ENCODE measurements around the gene PLCL1. TPM values are rescaled to one million over a fixed set of nuclear protein-coding genes. Genes with fewer than 3 reads are reported as not detected.
"Not testable (repeated sequence)": the region's sequence is repeated elsewhere in the genome, so short reads cannot be mapped to it uniquely, and the experiment has no call there.

PLCL1 gene
- total RNA-seq, 2 donors from 2014 or later = 6.9 to 7.5 TPM

DNA sequence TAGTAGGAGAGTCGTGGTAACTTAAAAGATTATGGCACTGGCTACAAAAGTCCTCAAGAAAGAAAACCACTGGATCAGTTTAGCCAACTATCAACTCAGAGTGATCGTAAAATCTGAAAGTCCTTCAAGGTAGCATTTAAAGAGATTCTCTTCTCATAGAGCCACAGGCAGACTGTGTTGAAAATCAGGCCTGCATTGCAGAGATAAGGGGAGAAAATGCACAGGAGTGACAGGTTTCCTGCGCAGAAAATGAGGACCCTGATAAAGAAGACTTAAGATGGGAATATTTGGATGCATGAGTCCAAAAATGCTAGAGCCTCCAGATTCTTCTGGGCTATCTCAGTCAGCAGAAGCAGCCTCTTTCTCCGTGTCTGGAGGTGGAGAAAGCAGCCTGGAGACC, 360.9 kb downstream of the PLCL1 start:
- DNase-seq (ENCODE audit: low spot score) = no peak
- intact Hi-C loops (cut with DNase I) = loop anchor here in 1 of 2 donors (2.0 kb wide), 1 partner anchor 54 kb away; no protein-coding TSS in a partner anchor

DNA sequence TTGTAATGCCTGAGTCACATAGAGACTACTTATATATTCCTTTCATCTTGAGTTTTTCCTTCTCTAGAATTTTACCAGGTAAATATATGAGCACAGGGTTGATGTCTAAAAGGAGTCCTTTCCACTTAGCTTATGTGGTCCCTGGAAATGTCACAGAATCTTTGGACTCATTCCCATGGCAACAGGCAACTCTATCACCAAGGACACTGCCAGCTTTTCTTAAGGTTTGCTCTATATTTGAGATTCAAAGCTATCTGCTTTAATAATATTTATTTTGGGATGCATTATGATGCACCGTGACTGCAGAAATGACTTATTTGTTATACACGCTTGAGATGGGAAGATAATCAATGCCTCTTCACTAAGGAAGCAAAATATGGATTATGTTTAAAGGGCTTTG, 363.0 kb downstream of the PLCL1 start:
- no peak for DNase-seq (ENCODE audit: low spot score)
- intact Hi-C loops (cut with DNase I) = no loop called here

DNA sequence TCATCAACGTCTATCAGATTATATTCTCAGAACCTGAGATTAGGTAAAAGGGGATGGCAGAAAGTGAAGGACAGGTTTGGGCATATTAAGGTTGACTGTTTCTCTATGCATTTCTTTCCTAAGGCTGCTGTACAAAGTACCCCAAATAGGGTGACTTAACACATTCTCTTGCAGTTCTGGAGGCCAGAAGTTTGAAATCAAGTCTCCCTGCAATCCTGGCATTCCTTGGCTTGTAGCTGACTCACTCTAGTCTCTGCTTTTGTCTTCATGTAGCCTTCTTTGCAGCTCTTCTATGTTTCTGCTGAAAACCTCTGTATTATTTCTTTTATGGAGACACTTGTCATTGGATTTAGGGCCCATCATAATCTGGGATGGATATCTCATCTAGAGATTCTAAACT, 364.3 kb downstream of the PLCL1 start:
- intact Hi-C loops (cut with DNase I) = no loop called here

DNA sequence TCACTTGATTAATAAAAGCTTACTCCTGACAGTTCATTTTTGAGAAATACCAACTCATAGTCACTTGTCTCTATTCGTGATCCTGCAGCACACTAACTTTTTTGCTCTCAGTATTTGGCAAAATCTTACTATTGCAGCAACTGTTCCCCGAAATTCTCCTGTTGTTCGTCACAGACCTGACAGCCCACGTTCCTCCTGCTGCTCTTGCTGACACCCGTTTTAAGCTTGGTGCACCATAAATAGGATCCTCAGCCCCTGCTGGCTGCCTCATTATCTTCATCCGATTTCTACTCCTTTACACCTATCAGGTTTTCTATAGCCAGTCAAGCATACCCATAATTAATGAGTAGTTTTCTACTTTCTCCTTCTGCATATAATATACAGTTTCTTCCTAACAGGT, 368.8 kb downstream of the PLCL1 start:
- intact Hi-C loops (cut with DNase I) = no loop called here
- DNase-seq (ENCODE audit: low spot score) = no peak

More for the DNA sequence above, 364.3 kb downstream of the PLCL1 start:
- DNase-seq (ENCODE audit: low spot score) = no peak

DNA sequence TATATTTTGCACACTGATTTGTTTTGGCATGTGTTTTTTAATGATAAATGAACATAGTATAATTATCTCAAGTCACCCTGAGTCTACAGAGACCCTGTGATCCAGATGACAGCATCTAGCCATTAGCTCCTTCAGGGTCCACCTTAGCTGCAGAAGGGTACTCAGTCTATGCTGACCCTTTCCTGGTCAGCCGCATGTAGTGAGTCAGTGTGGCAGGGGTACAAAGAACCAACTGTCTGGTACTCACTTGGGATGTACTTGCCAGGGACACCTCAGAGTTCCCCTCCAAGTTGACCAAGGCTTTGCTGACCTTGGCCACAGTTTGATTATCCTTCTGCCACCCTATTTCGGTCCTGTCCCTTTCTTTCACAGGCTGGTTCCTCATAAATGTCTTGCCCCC, 369.5 kb downstream of the PLCL1 start:
- DNase-seq (ENCODE audit: low spot score) = no peak
- intact Hi-C loops (cut with DNase I) = no loop called here

DNA sequence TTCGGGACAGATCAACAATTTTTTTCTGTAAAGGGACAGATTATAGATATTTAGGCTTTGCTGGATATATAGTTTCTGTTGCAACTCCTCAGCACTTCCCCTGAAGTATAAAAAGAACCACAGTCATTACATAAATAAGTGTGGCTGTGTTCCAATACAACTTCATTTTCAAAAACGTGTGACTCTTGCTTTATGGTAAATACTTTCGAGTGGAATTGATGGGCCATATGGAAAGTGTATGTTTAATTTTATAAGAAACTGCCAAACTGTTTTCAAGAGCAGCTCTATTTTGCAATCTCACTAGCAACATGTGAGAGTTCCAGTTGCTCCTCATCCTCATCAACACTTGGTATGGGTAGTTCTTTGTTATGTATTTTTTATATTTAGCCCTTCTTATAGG, 370.9 kb downstream of the PLCL1 start:
- intact Hi-C loops (cut with DNase I) = no loop called here

DNA sequence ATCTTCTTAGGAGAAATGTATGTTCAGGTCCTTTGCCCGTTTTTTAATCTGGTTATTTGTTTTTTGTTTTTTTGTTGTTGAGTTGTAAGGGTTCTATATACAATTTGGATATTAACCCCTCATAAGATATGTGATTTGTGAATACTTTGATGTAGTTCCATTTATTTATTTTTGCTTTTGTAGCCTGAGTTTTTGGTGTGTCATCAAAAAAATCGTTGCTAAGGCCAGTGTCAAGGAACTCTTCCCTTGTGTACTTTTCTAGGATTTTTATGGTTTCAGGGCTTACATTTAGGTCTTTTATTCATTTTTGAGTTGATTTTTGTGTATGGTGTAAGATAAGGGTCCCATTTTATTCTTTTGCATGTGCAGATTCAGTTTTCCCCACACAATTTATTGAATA, 372.6 kb downstream of the PLCL1 start:
- no peak for DNase-seq (ENCODE audit: low spot score)
- intact Hi-C loops (cut with DNase I) = no loop called here

More for the DNA sequence above, 370.9 kb downstream of the PLCL1 start:
- DNase-seq (ENCODE audit: low spot score) = no peak

DNA sequence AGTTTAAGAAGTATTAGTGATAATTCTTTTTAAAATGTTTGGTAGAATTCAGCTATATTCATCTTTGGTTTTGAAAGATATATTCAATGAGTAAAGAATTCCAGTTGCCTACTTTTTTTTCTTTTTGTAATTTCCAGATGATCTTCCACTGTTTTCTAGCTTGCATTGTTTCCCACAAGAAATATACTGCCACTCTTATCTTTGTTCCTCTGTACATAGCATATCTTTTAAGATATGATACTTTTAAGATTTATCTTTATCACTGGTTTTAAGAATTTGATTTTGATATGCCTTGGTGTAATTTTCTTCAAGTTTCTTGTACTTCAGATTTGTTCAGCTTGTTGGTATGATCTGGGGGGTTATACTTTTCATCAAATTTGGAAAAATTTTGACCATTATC, 374.4 kb downstream of the PLCL1 start:
- no peak for DNase-seq (ENCODE audit: low spot score)
- intact Hi-C loops (cut with DNase I) = no loop called here

DNA sequence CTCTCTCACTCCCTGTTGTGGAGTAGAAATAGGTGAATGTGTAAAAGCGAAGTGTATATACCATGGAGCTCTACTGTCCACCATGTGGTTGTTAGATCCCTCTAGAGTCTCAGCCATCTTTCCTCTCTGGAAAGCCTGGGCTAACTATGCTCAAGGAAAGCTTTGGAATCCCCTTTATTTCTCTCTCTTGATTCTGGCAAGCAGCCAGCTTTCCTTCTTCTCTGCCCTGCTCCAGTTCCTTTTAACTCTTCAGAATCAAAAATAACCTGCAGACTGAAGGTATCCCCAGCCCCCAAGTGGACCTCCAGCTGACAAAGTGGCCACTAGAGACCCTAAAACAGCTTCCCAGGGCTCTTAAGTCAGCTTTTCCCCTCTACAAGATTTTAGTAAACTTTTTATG, 381.9 kb downstream of the PLCL1 start:
- intact Hi-C loops (cut with DNase I) = loop anchor here in 1 of 2 donors (10.0 kb wide), 1 partner anchor 79 kb away; no protein-coding TSS in a partner anchor
- no peak for DNase-seq (ENCODE audit: low spot score)

DNA sequence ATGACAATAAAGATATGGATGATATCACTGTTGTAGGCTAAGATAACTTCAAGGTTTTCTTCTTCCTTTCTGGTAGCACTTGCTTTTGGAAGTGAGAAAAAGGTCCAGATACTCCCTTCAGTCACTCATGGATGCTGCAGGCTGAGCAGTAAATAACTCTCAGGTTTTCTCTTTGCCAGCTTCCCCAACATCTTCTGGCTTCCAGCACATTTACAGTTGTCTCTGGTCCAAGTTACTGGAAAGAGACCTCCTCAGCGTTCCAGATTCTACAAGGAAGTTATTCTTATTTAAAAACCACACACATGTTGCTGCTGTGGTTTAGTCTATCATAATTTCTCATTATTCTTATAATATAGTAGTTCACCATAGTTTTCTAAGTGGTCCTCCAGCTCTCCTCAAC, 383.4 kb downstream of the PLCL1 start:
- intact Hi-C loops (cut with DNase I) = loop anchor here in 1 of 2 donors (10.0 kb wide), 1 partner anchor 77 kb away; no protein-coding TSS in a partner anchor
- no peak for DNase-seq (ENCODE audit: low spot score)

DNA sequence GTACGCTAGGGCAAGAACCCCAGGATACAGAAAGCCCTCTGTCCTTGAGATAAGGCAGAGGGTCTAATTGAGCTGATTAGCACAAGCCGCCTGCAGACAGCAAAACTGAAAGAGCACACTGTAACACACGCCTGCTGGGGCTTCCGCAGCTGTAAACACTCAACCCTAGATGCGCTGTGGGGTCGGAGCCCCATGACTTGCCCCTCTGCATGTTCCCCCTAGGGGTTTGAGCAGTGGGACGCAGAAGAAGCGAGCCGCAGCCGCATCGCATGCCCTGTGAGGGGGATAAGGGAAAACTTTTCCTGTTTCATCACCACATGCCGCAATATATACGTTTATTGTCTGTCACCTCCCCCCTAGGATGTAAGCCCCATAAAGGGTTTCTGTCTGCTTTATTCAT, 384.6 kb downstream of the PLCL1 start:
- intact Hi-C loops (cut with DNase I) = loop anchor here in 1 of 2 donors (10.0 kb wide), 1 partner anchor 76 kb away; no protein-coding TSS in a partner anchor
- DNase-seq (ENCODE audit: low spot score) = no peak

DNA sequence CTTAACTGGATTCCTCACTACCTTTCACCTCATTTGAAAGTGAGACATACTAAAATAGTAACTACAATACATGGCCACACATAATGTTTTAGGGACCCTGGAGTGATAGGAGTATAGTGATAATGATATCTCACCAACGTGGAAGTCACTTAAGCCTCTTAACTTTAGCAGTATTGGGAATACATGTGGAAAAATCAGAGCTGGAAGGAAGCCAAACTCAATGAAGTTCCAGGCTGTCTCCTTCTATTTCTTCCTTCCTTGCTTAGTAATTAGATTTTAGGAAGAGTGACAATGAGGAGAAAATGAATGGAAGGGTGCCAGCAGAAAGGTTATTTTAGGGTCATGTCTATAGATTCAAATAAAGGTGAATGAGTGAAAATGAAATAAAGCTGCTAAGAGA, 387.3 kb downstream of the PLCL1 start:
- intact Hi-C loops (cut with DNase I) = loop anchor here in 1 of 2 donors (2.0 kb wide), 1 partner anchor 43 kb away; no protein-coding TSS in a partner anchor
- DNase-seq (ENCODE audit: low spot score) = no peak

DNA sequence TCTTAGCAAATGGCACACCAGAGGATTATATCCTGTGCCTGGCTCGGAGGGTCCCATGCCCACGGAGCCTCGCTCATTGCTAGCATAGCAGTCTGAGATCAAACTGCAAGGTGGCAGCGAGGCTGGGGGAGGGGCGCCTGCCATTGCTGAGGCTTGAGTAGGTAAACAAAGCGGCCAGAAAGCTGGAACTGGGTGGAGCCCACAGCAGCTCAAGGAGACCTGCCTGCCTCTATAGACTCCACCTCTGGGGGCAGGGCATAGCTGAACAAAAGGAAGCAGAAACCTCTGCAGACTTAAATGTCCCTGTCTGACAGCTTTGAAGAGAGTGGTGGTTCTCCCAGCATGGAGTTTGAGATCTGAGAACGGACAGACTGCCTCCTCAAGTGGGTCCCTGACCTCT, 392.2 kb downstream of the PLCL1 start:
- DNase-seq (ENCODE audit: low spot score); intact Hi-C loops (cut with DNase I): not testable (repeated sequence)

Other genes starting within 250 kb of the PLCL1 start
- gene RFTN2, start 129.0 kb upstream of the PLCL1 start, total RNA-seq = 10 to 100 TPM in 1 of 2 donors, 1 to 10 TPM in 1; 5.4 to 11.4 TPM
- gene MARS2, start 99.2 kb upstream of the PLCL1 start, total RNA-seq = 1 to 10 TPM; 3.4 to 3.5 TPM
- not detected for gene BOLL, start 19.3 kb upstream of the PLCL1 start, total RNA-seq